Stimulated activated CD4-positive, alpha-beta T cell treated with anti-CD3 and anti-CD28 coated beads, Interleukin-4, amount 100 ng/mL, for 1 hour (primary cell): Measurements from ENCODE around the gene TRIP13.

Source experiments
- DNase-seq: peaks from one replicate; pipeline ENCODE4 v3.0.0-alpha.2; 2020

TRIP13 gene

DNA sequence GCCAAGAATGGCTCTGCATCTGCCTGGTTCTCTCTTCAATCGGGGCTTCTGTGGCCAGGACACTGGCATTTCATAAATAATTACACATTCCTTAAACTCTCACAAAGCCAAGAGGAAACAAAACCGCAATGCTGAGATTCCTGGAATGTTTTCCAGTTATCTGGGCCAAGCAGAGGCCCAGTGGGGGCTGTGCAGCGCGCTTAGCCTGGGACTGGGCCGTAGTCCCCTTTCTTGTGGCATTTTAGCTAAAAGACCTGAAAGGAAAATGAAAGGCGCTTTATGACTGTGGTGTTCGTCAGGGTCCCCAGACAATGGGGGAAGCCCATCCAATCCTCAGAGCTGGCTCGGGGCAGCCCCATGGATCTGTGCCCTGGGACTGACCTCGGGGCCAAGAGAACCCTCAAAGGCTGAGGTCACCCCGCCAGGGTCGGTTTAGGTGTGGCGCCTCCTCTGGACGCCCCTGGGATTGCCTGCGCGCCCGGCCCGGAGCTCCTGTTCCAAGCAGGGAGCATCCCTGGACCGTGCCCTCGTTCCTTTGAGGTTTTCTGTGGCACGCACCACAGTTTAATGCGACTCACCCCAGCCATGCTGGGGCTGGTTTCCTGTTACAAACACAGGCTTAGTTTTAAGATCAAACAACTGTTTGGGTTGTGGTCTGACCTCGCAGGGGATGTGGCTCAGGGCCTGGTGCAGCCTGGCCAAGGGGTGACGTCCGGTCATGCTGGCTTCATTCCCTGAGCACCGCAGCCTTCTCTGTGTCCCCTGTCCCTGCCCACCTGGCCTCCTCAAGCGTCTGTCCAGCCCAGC, 64.5 kb downstream of the TRIP13 start:
- DNase-seq = peak; percentile 24

- no peak for DNase-seq
Observed at GRCh38 chr5:957748-958485, 65.2 kb downstream of the TRIP13 start.

DNA sequence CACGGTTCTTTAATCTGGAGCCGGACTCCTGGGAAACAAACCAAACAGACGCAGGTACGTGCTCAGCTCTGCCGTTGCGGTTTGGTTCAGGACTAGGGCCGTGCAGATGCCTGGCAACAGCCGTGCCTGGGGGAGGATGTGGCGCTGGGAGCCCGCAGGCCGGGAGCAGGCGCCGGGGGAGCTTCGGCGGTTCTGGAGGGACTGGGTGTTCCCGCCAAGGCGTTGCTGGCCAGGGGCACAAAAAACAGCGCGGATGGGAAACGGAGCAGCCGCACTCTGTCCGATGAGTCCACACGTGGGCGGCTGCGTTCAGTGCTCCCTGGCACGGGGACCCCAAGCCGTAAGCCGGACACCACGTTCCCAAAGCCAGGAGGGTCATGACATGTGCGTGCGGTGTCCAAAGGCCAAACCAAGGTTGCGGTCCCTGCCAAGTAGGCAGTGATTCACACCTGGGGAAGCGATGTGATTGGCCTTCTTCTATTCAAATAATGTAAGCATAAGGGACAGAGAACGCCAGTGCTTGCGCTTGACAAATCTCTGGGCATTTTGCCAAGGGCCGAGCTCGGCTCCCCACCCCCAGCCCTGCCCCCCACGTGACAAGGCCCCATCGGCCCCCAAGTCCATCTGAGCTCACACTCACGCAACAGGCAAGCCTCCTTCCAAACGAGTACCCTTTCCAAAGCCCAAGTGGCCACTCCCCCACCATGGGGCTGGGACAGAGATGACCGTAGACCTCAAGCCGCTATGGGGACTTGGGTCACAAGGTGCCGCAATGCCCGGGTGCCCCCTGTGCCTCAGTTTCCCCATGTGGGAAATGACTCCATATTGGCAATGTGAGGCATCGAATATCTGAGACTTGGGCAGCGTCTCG, 66.3 kb downstream of the TRIP13 start:
- no peak for DNase-seq

GRCh38 chr5:959581-960531, 67.2 kb downstream of the TRIP13 start:
- DNase-seq = no peak

GRCh38 chr5:960551-960950, 67.9 kb downstream of the TRIP13 start:
- DNase-seq = no peak

- DNase-seq = no peak
Observed at GRCh38 chr5:961002-961710, 68.5 kb downstream of the TRIP13 start.

- no peak for DNase-seq
Observed at GRCh38 chr5:961711-962240, 69.1 kb downstream of the TRIP13 start.

GRCh38 chr5:962386-962785, 69.7 kb downstream of the TRIP13 start:
- DNase-seq = no peak

- no peak for DNase-seq
Observed at GRCh38 chr5:962801-963200, 70.1 kb downstream of the TRIP13 start.

GRCh38 chr5:963310-963672, 70.6 kb downstream of the TRIP13 start:
- no peak for DNase-seq

GRCh38 chr5:963673-964531, 71.2 kb downstream of the TRIP13 start:
- peak; percentile 35 for DNase-seq

DNA sequence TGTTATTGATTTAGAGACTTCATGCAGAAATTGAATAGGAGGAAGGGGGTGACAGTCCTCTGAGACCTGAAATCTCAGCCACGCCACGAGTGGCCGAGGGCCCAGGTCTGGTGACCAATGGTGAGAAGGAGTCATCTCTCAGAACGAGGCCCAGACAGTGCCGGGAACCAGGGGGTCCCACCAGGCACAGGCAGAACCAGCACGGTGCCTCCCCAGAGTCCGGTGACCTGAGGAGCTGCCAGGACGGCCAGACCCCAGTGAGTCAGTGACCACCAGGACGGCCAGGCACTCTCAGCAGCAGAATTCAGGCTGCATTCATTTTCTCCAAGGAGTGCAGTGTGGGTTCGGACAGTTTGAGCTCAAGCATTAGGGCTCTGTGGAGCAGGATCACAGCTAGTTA, 72.1 kb downstream of the TRIP13 start:
- DNase-seq = no peak

- DNase-seq = no peak
Observed at GRCh38 chr5:965604-966344, 73.1 kb downstream of the TRIP13 start.

DNA sequence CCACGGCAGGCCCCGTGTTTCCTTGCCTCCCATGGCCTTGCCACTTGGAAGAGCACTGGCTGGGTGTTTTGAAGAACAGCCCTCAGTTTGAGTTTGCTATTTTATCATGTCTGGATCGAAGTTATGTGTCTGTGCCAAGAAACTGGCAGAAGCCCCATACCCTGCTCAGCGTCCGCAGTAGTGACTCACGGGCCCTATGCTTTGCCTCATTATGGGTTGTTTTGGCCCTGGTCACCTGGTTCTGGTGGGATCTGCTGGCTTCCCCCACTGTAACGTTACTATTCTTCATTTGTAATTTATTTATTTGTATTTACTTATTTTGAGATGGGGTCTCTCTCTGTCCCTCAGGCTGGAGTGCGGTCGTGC, 73.6 kb downstream of the TRIP13 start:
- DNase-seq = no peak

GRCh38 chr5:966941-967340, 74.3 kb downstream of the TRIP13 start:
- DNase-seq = no peak
